H1 (cell line): ENCODE results near the gene FERMT1. TPM values are rescaled to one million over a fixed set of nuclear protein-coding genes. Genes with fewer than 3 reads are reported as not detected.
A peak's percentile ranks its signal among the peaks of the same experiment; 100 is the strongest.
"Not testable (repeated sequence)": the region's sequence is repeated elsewhere in the genome, so short reads cannot be mapped to it uniquely, and the experiment has no call there.

ENCODE experiments used
- CTCF ChIA-PET: fragments of 300-600 bp; sonication (Branson Sonifier 250); formaldehyde crosslinking; loops from one replicate; lab custom pipeline; 2021; ENCODE audit not compliant: partially characterized antibody; lab: Charles Lee
- POLR2A ChIA-PET: fragments of 300-600 bp; sonication (Branson Sonifier 250); formaldehyde crosslinking; loops from one replicate; lab custom pipeline; 2021; ENCODE audit warnings: inconsistent platforms; ENCODE audit not compliant: partially characterized antibody; lab: Charles Lee
- DNase-seq, 2 experiments: peaks; one replicate each; pipeline versions ENCODE4 v3.0.0 to v3.0.0-alpha.2; 2010 to 2022; ENCODE audit warnings: low spot score in 2 of 2, low read depth in 1 of 2, mixed read lengths in 1 of 2
- FAIRE-seq: peaks from 2 replicates; lab custom pipeline; 2011; peaks lifted over from hg19 to GRCh38; lab: Jason Lieb, UNC
- H2AFZ ChIP-seq: 2 replicates; pipeline ENCODE4 v1.8.1; 2012; ENCODE audit warnings: low read length, inconsistent platforms
- H2AK5ac ChIP-seq: 2 replicates; pipeline ENCODE4 v1.6.1; 2013; ENCODE audit warnings: low read depth, low read length
- H2BK120ac ChIP-seq: replicated peaks from 2 replicates; pipeline ENCODE3; 2013; ENCODE audit warnings: low read depth, low read length, inconsistent platforms
- H2BK12ac ChIP-seq: 2 replicates; pipeline ENCODE4 v1.6.1; 2013; ENCODE audit warnings: low read depth, low read length
- H2BK15ac ChIP-seq: 2 replicates; pipeline ENCODE4 v1.6.1; 2013; ENCODE audit warnings: low read length
- H2BK20ac ChIP-seq: 2 replicates; pipeline ENCODE4 v1.6.1; 2013; ENCODE audit warnings: low read length
- H2BK5ac ChIP-seq: 2 replicates; pipeline ENCODE4 v1.6.1; 2013; ENCODE audit warnings: low read depth, low read length
- H3K14ac ChIP-seq: 2 replicates; pipeline ENCODE4 v1.6.1; 2013; ENCODE audit warnings: inconsistent platforms; ENCODE audit not compliant: insufficient read length
- H3K18ac ChIP-seq: 2 replicates; pipeline ENCODE4 v1.6.1; 2013; ENCODE audit warnings: low read length; ENCODE audit errors: extremely low read depth
- H3K23ac ChIP-seq: 2 replicates; pipeline ENCODE4 v1.6.1; 2013; ENCODE audit warnings: inconsistent platforms; ENCODE audit not compliant: insufficient read length
- H3K23me2 ChIP-seq: 2 replicates; pipeline ENCODE4 v1.6.1; 2013; ENCODE audit warnings: low read depth, low read length
- H3K27ac ChIP-seq: 2 replicates; pipeline ENCODE4 v1.6.1; 2011; ENCODE audit warnings: low read depth, low read length, inconsistent platforms
- H3K27me3 ChIP-seq, 4 experiments: replicated peaks in 1 of 4; 1 replicate in 1 of 4; 2 replicates in 3 of 4; pipeline versions ENCODE4 v1.6.1 to v1.8.1; 2011 to 2013; ENCODE audit warnings: low read length in 3 of 4, mild to moderate bottlenecking in 3 of 4, inconsistent platforms in 2 of 4, mixed read lengths in 2 of 4, moderate library complexity in 1 of 4; ENCODE audit not compliant: control insufficient read depth in 3 of 4, insufficient read depth in 3 of 4; ENCODE audit errors: extremely low read depth in 1 of 4
- H3K36me3 ChIP-seq, 4 experiments: 2 replicates each; pipeline versions ENCODE4 v1.6.1 to v1.8.1; 2011 to 2013; ENCODE audit warnings: mild to moderate bottlenecking in 4 of 4, low read length in 3 of 4, moderate library complexity in 2 of 4, control low read depth in 1 of 4, inconsistent platforms in 1 of 4; ENCODE audit not compliant: insufficient read depth in 4 of 4, control insufficient read depth in 2 of 4
- H3K4ac ChIP-seq: replicated peaks from 2 replicates; pipeline ENCODE3; 2013; ENCODE audit warnings: low read length, low read depth, mixed read lengths, inconsistent platforms; ENCODE audit not compliant: insufficient read length
- H3K4me1 ChIP-seq, 4 experiments: replicated peaks in 1 of 4; 1 replicate in 1 of 4; 2 replicates in 3 of 4; pipeline versions ENCODE4 v1.6.1 to v1.8.1; 2011 to 2013; ENCODE audit warnings: low read length in 3 of 4, inconsistent platforms in 2 of 4, mixed read lengths in 1 of 4; ENCODE audit not compliant: insufficient read depth in 4 of 4, control insufficient read depth in 3 of 4
- H3K4me2 ChIP-seq, 2 experiments: 2 replicates each; pipeline versions ENCODE4 v1.6.1 to v1.8.1; 2011 to 2013; ENCODE audit warnings: low read depth in 2 of 2, low read length in 2 of 2, control low read depth in 1 of 2, inconsistent platforms in 1 of 2, mild to moderate bottlenecking in 1 of 2; ENCODE audit not compliant: insufficient read depth in 1 of 2
- H3K4me3 ChIP-seq, 4 experiments: fragments of 200-600, 300-600 bp in 1 of 4; sonication (generic), shearing (Covaris generic), sonication (Bioruptor Twin) in 1 of 4; 2 replicates each; pipeline versions ENCODE4 v1.5.1 to v1.8.1; 2011 to 2016; ENCODE audit warnings: low read length in 4 of 4, low read depth in 3 of 4, control low read depth in 2 of 4, inconsistent platforms in 2 of 4, mild to moderate bottlenecking in 2 of 4, mixed read lengths in 1 of 4, moderate library complexity in 1 of 4; ENCODE audit not compliant: insufficient read depth in 2 of 4; ENCODE audit errors: extremely low read depth in 1 of 4
- H3K56ac ChIP-seq: replicated peaks from 2 replicates; pipeline ENCODE3; 2013; ENCODE audit warnings: low read depth, mild to moderate bottlenecking, mixed read lengths, low read length, inconsistent platforms; ENCODE audit not compliant: insufficient read length
- H3K79me1 ChIP-seq: 2 replicates; pipeline ENCODE4 v1.6.1; 2013; ENCODE audit warnings: low read depth, low read length, control low read depth
- H3K79me2 ChIP-seq, 2 experiments: 2 replicates each; pipeline versions ENCODE4 v1.6.1 to v1.8.1; 2012 to 2013; ENCODE audit warnings: low read length in 2 of 2, mild to moderate bottlenecking in 2 of 2, inconsistent platforms in 1 of 2; ENCODE audit not compliant: insufficient read depth in 2 of 2, control insufficient read depth in 1 of 2
- H3K9ac ChIP-seq, 4 experiments: replicated peaks in 1 of 4; 1 replicate in 1 of 4; 2 replicates in 3 of 4; pipeline versions ENCODE4 v1.6.1 to v1.8.1; 2011 to 2013; ENCODE audit warnings: low read depth in 3 of 4, low read length in 3 of 4, control low read depth in 2 of 4, mild to moderate bottlenecking in 2 of 4, moderate library complexity in 2 of 4, inconsistent platforms in 1 of 4; ENCODE audit errors: extremely low read depth in 1 of 4
- H3K9me3 ChIP-seq, 2 experiments: 2 replicates each; pipeline versions ENCODE4 v1.6.1 to v1.8.1; 2012 to 2013; ENCODE audit warnings: mild to moderate bottlenecking in 2 of 2, moderate library complexity in 2 of 2, control low read depth in 1 of 2, inconsistent platforms in 1 of 2, low read depth in 1 of 2, low read length in 1 of 2, mixed read lengths in 1 of 2; ENCODE audit not compliant: insufficient read depth in 2 of 2
- H4K20me1 ChIP-seq, 2 experiments: replicated peaks in 1 of 2; 2 replicates each; pipeline versions ENCODE3 to v1.8.1; 2011 to 2013; ENCODE audit warnings: inconsistent platforms in 2 of 2, low read length in 2 of 2, mild to moderate bottlenecking in 1 of 2; ENCODE audit not compliant: insufficient read depth in 2 of 2, control insufficient read depth in 1 of 2
- H4K5ac ChIP-seq: 2 replicates; pipeline ENCODE4 v1.6.1; 2013; ENCODE audit warnings: low read length, low read depth, mixed read lengths, inconsistent platforms; ENCODE audit not compliant: insufficient read length
- H4K8ac ChIP-seq: 2 replicates; pipeline ENCODE4 v1.8.0; 2013; ENCODE audit warnings: mild to moderate bottlenecking, moderate library complexity, low read length, inconsistent platforms; ENCODE audit not compliant: insufficient read depth; ENCODE audit errors: extremely low read depth
- H4K91ac ChIP-seq: replicated peaks from 2 replicates; pipeline ENCODE3; 2013; ENCODE audit warnings: low read length, mixed read lengths, inconsistent platforms; ENCODE audit not compliant: insufficient read length
- WGBS, 2 experiments: shearing (Covaris generic) in 1 of 2; methylation state at CpG; one replicate each; pipeline versions ENCODE4 v1.1.6 to v1.1.7; 2013 to 2015; ENCODE audit warnings: low lambda C conversion rate in 2 of 2, mixed read lengths in 2 of 2, inconsistent platforms in 1 of 2, low coverage in 1 of 2, missing lambda C conversion rate in 1 of 2; ENCODE audit not compliant: insufficient replicate concordance in 2 of 2, insufficient coverage in 1 of 2, insufficient read length in 1 of 2; ENCODE audit errors: extremely low coverage in 1 of 2, missing lambda C conversion rate in 1 of 2; 5-methylcytosine and 5-hydroxymethylcytosine counted together
- polyA plus RNA-seq, 7 experiments: library from polyadenylated mRNA; depleted of rRNA in 3 of 7; stranded (reverse) in 5 of 7; unstranded in 2 of 7; fragments of >200 nt in 5 of 7; fragments of 200-250 nt in 2 of 7; gene quantifications; 1 replicate in 5 of 7; 2 replicates in 1 of 7; 4 replicates in 1 of 7; pipeline versions ENCODE4 v1.2.1 to v1.2.3, GENCODE V29; 2011 to 2013; ENCODE audit warnings: missing spikeins in 2 of 7, mixed read lengths in 2 of 7
- total RNA-seq: library from RNA; stranded (reverse); fragmentation: NEBNext Ultra II Directional; extraction: Animal tissue kit (Norgen Biotek cat#: 25700); gene quantifications from 2 replicates; pipeline ENCODE4 v1.2.1, GENCODE V29; 2021

The FERMT1 gene
- total and polyA plus RNA-seq, 2 of the 8 experiments (the other 6 are each of a cell fraction or from before 2014, with no cell fraction given): 4.2 to 17.8 TPM

- H4K5ac ChIP-seq, H4K8ac ChIP-seq, H3K27ac ChIP-seq, H3K79me2 ChIP-seq, FAIRE-seq, H3K23me2 ChIP-seq, H3K4me3 ChIP-seq, H2AFZ ChIP-seq, H3K9ac ChIP-seq, H2BK120ac ChIP-seq, H3K14ac ChIP-seq, H2BK15ac ChIP-seq, H3K23ac ChIP-seq, H3K4ac ChIP-seq, H4K20me1 ChIP-seq, H2BK20ac ChIP-seq, H3K79me1 ChIP-seq, H2AK5ac ChIP-seq, H2BK5ac ChIP-seq, H3K56ac ChIP-seq, H3K4me2 ChIP-seq, H4K91ac ChIP-seq, H3K36me3 ChIP-seq, H3K18ac ChIP-seq, H2BK12ac ChIP-seq, H3K9me3 ChIP-seq: not testable (repeated sequence)
- 74% methylated on average over 4 of the region's 4 CpGs; no CpG with 5 or more reads in 1 of the 2 experiments for WGBS, 2 experiments
- DNase-seq: peak in 1 of 2 experiments; percentile 19
- CTCF ChIA-PET: interaction anchor here (1.0 kb wide), 1 partner anchor 11 kb away, joined by 3 read pairs; no protein-coding TSS in a partner anchor
- POLR2A ChIA-PET: interaction anchor here (1.6 kb wide), 1 partner anchor 24 kb away, joined by 6 read pairs; no protein-coding TSS in a partner anchor
- H3K27me3 ChIP-seq: peaks cover 31 to 50% (median 42%) of the 10 kb centered on the region in 4 experiments
- H3K4me1 ChIP-seq: peaks cover 0 to 15% (median 5%) of the 10 kb centered on the region in 4 experiments; a peak in 5 of 7 replicates
Measured at GRCh38 chr20:6054689-6055051, 68.2 kb downstream of the FERMT1 start.
